Tibial nerve (tissue), 4 donors: ENCODE data around the gene PCBP3. TPM values are rescaled to one million over a fixed set of nuclear protein-coding genes. Genes with fewer than 3 reads are reported as not detected.

Experiments
- DNase-seq, 2 donors: peaks; one replicate each; pipeline ENCODE4 v3.0.0-alpha.2; 2019; ENCODE audit warnings: low spot score in 2 of 2
- H3K27ac ChIP-seq, 4 donors: fragments of 200-600 bp; sonication (generic) in 3 of 4; one replicate each; pipeline ENCODE4 v1.5.1; 2017 to 2019; ENCODE audit warnings: mild to moderate bottlenecking in 1 of 4
- H3K27me3 ChIP-seq, 2 donors: fragments of 200-600 bp; sonication (generic) in 1 of 2; one replicate each; pipeline versions ENCODE4 v1.5.1 to v1.6.0; 2017 to 2019
- H3K36me3 ChIP-seq, 3 donors: fragments of 200-600 bp; sonication (generic); one replicate each; pipeline ENCODE4 v1.5.1; 2018 to 2019
- H3K4me1 ChIP-seq, 4 donors: fragments of 200-600 bp; sonication (generic) in 3 of 4; one replicate each; pipeline ENCODE4 v1.5.1; 2017 to 2019
- H3K4me3 ChIP-seq, 4 donors: fragments of 200-600 bp; sonication (generic) in 3 of 4; one replicate each; pipeline ENCODE4 v1.5.1; 2017 to 2019; ENCODE audit warnings: mild to moderate bottlenecking in 1 of 4, moderate library complexity in 1 of 4
- H3K9me3 ChIP-seq, 4 donors: fragments of 200-600 bp; sonication (generic) in 3 of 4; one replicate each; pipeline ENCODE4 v1.5.1; 2017 to 2019
- CTCF ChIP-seq, 5 experiments: fragments of 200-600 bp in 3 of 5; fragments of 450-650 bp in 2 of 5; sonication (generic) in 3 of 5; IDR thresholded peaks; one replicate each; pipeline ENCODE4 v1.5.1; 2016 to 2019; ENCODE audit warnings: antibody characterized with exemption in 5 of 5, mild to moderate bottlenecking in 3 of 5, moderate library complexity in 2 of 5
- EP300 ChIP-seq, 2 donors: sonication (generic); formaldehyde crosslinking; IDR thresholded peaks; one replicate each; pipeline ENCODE4 v1.6.1; 2017; ENCODE audit warnings: antibody characterized with exemption in 2 of 2, mild to moderate bottlenecking in 1 of 2
- POLR2A ChIP-seq, 2 donors: fragments of 450-650 bp; IDR thresholded peaks; one replicate each; pipeline ENCODE4 v1.6.1; 2017; ENCODE audit warnings: antibody characterized with exemption in 2 of 2, mild to moderate bottlenecking in 2 of 2, moderate library complexity in 2 of 2
- WGBS, 2 donors: methylation state at CpG; one replicate each; pipeline ENCODE4 v1.1.5; 2018; 5-methylcytosine and 5-hydroxymethylcytosine counted together
- total RNA-seq, 4 donors: library from RNA; depleted of rRNA; stranded (reverse); fragments of >200 nt; gene quantifications; one replicate each; pipeline ENCODE4 v1.1.0, GENCODE V29; 2016

PCBP3 gene
- total RNA-seq, 4 donors from 2014 or later = 4.2 to 13.4 (median 9.6) TPM

DNA sequence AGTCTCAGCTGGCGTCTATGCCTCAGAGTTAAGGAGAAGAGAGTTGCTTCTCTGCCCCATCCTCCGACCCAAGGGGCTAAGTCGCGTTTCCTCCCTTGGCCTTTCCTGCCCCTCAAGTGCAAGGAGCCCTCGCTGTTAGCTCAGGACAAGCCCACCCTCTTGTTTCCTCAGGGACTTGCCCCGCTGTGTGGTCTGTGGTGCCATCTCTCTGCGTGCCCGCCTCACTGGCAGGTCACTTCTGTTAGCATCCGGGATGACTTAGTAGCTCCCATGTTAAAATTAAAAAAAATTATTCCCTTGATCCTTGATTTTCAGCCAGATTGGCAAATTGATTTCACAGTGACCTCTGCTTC is 96.5 kb downstream of the PCBP3 start:
- peaks cover 0 to 3% (median 0%) of the 10 kb centered on the region in 3 donors for H3K36me3 ChIP-seq
- no peak for TF ChIP-seq EP300 (IDR thresholded peaks at IDR 0.05)
- TF ChIP-seq CTCF (IDR thresholded peaks at IDR 0.05) = no peak
- no peak for TF ChIP-seq POLR2A (IDR thresholded peaks at IDR 0.05)
- no peak for DNase-seq
- no peak overlapping the region for H3K4me3 ChIP-seq
- no peaks in the 10 kb centered on the region for H3K27me3 ChIP-seq
- peaks cover 0 to 14% (median 0%) of the 10 kb centered on the region in 4 donors for H3K4me1 ChIP-seq
- no peaks in the 10 kb centered on the region for H3K9me3 ChIP-seq
- 70 to 83% methylated on average over 9 of the region's 9 CpGs for WGBS, 2 donors
- no peak overlapping the region for H3K27ac ChIP-seq

- TF ChIP-seq EP300 (IDR thresholded peaks at IDR 0.05) = no peak
- TF ChIP-seq POLR2A (IDR thresholded peaks at IDR 0.05) = no peak
- TF ChIP-seq CTCF (IDR thresholded peaks at IDR 0.05) = no peak
- WGBS, 2 donors = 70% methylated on average over 14 of the region's 14 CpGs
- H3K27ac ChIP-seq = no peak overlapping the region
- H3K27me3 ChIP-seq = no peaks in the 10 kb centered on the region
- H3K4me3 ChIP-seq = no peak overlapping the region
- DNase-seq = no peak
- peaks cover 0 to 14% (median 0%) of the 10 kb centered on the region in 4 donors for H3K4me1 ChIP-seq
- H3K36me3 ChIP-seq = peaks cover 0 to 10% (median 0%) of the 10 kb centered on the region in 3 donors
- H3K9me3 ChIP-seq = no peaks in the 10 kb centered on the region
Measured at GRCh38 chr21:45740491-45741357, 97.2 kb downstream of the PCBP3 start.

DNA sequence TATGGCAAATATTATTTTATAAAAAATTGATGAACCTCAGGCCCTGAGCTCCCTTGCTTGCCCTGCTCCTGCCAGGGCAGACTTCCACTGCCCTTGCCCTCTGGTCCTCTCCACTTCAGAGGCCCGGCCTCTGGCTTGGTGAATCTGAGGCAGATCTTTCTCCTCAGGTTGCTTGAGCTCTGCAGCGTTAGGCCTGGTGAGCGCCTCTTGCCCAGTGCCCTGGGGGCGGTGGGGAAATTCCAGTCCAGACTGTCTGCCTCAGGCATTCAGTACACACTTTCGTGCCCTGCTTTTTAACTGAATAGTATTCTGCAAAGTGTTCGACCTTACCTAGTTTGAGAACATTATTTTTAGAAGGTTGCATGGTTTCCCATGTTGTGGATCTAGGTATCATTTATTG is 98.2 kb downstream of the PCBP3 start:
- WGBS, 2 donors = 56 to 67% methylated on average over 6 of the region's 6 CpGs
- Histone ChIP-seq H3K4me1 (peaks cover 0 to 6% (median 0%) of the 10 kb centered on the region in 4 donors), H3K27me3 (no peaks in the 10 kb centered on the region), H3K9me3 (no peaks in the 10 kb centered on the region), H3K27ac (no peak overlapping the region), H3K36me3 (peaks cover 0 to 10% (median 0%) of the 10 kb centered on the region in 3 donors), H3K4me3 (no peak overlapping the region)
- TF ChIP-seq CTCF (IDR thresholded peaks at IDR 0.05) (no peak), POLR2A (IDR thresholded peaks at IDR 0.05) (no peak), EP300 (IDR thresholded peaks at IDR 0.05) (no peak)
- DNase-seq = no peak

DNA sequence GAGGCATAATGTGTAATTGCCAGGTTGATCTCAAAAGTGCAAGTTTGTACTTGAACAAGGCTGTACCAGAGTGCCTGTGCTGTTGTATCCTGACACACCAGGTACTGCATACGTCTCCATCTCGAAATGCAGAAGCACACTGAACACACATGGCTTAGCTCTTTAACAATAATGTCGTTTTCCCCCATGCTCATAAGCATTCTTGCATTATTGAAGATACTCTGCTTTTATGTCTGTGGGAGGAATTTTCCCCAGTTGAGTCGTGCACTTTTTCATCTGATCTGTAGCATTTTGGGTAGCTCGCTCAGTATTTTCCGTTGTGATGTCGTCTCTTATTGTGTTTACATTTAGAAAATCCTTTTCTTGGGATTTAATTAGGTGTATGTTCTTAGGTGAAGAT is 98.7 kb downstream of the PCBP3 start:
- H3K4me3 ChIP-seq = no peak overlapping the region
- H3K36me3 ChIP-seq = peaks cover 0 to 10% (median 0%) of the 10 kb centered on the region in 3 donors
- no peaks in the 10 kb centered on the region for H3K9me3 ChIP-seq
- H3K27ac ChIP-seq = no peak overlapping the region
- TF ChIP-seq CTCF (IDR thresholded peaks at IDR 0.05) (no peak), POLR2A (IDR thresholded peaks at IDR 0.05) (no peak), EP300 (IDR thresholded peaks at IDR 0.05) (no peak)
- H3K4me1 ChIP-seq = peaks cover 0 to under 1% (median 0%) of the 10 kb centered on the region in 4 donors
- no peak for DNase-seq
- H3K27me3 ChIP-seq = no peaks in the 10 kb centered on the region
- WGBS, 2 donors = 68 to 81% methylated on average over 7 of the region's 7 CpGs

- 79 to 84% methylated on average over 7 of the region's 7 CpGs for WGBS, 2 donors
Measured at GRCh38 chr21:45745256-45745655, 101.7 kb downstream of the PCBP3 start.

More at GRCh38 chr21:45745256-45745655, 101.7 kb downstream of the PCBP3 start:
- Histone ChIP-seq H3K4me3 (no peak overlapping the region), H3K27ac (no peak overlapping the region), H3K27me3 (no peaks in the 10 kb centered on the region), H3K4me1 (no peaks in the 10 kb centered on the region), H3K36me3 (peaks cover 0 to 10% (median 0%) of the 10 kb centered on the region in 3 donors), H3K9me3 (no peaks in the 10 kb centered on the region)
- TF ChIP-seq CTCF (IDR thresholded peaks at IDR 0.05) = no peak
- TF ChIP-seq POLR2A (IDR thresholded peaks at IDR 0.05) = no peak
- TF ChIP-seq EP300 (IDR thresholded peaks at IDR 0.05) = no peak
- DNase-seq = no peak
